ENCODE results near the gene SEL1L2.

DNA sequence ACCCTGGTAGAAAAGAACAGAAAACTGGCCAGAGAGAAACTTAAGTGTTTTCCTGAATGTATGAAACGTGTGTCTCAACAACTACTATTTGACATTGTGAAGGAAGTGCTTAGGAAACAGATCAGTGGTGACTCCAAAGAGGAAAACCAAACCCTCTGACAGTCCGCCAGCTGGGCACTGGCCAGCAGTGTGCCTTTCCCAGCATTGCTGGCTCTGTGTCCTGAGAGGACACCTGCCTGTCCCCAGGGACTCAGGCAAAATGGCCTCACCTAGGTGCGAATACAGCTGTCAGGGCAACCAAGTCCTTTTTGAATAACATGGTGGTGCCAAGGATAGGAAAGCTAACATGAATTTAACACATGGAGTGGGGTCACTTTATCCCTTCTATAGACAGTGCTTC is 133.1 kb downstream of the SEL1L2 start:
- TF ChIP-seq POLR2A (IDR thresholded peaks at IDR 0.05; ENCODE audit: low read depth, low read length) (no peak), TAF1 (IDR thresholded peaks at IDR 0.05; ENCODE audit: borderline replicate concordance, low read depth, low read length) (no peak), POLR2AphosphoS5 (IDR thresholded peaks at IDR 0.05; ENCODE audit: low read depth, low read length) (no peak)
